Measurements from ENCODE around the gene SYNE2. TPM values are rescaled to one million over a fixed set of nuclear protein-coding genes. Genes with fewer than 3 reads are reported as not detected.
"Not testable (repeated sequence)": the region's sequence is repeated elsewhere in the genome, so short reads cannot be mapped to it uniquely, and the experiment has no call there.

Gene SYNE2
- total and polyA plus RNA-seq, 2 donors, result 33.5 to 102 TPM

GRCh38 chr14:64209444-64210131 lies 356.8 kb downstream of the SYNE2 start:
- 45% methylated on average over 21 of the region's 21 CpGs for WGBS
- Histone ChIP-seq H3K4me3 (ENCODE audit: low read depth, low read length) (no peak overlapping the region), H3K36me3 (ENCODE audit: insufficient read depth) (peaks cover 3% of the 10 kb centered on the region), H3K27ac (ENCODE audit: low read depth) (no peak overlapping the region), H3K4me1 (ENCODE audit: insufficient read depth) (no peaks in the 10 kb centered on the region)
- no peak for DNase-seq (ENCODE audit: extremely low spot score)

- 82% methylated on average over 12 of the region's 12 CpGs for WGBS
- Histone ChIP-seq H3K36me3 (ENCODE audit: insufficient read depth) (peaks cover 3% of the 10 kb centered on the region), H3K4me1 (ENCODE audit: insufficient read depth) (no peaks in the 10 kb centered on the region), H3K27ac (ENCODE audit: low read depth) (no peak overlapping the region), H3K4me3 (ENCODE audit: low read depth, low read length) (no peak overlapping the region)
- no peak for DNase-seq (ENCODE audit: extremely low spot score)
Observed at GRCh38 chr14:64210216-64210615, 357.4 kb downstream of the SYNE2 start.

- DNase-seq (ENCODE audit: extremely low spot score); H3K4me1 ChIP-seq (ENCODE audit: insufficient read depth); H3K36me3 ChIP-seq (ENCODE audit: insufficient read depth); H3K27ac ChIP-seq (ENCODE audit: low read depth); H3K4me3 ChIP-seq (ENCODE audit: low read depth, low read length): not testable (repeated sequence)
- 96% methylated on average over 6 of the region's 6 CpGs for WGBS
Observed at GRCh38 chr14:64210912-64211311, 358.1 kb downstream of the SYNE2 start.

GRCh38 chr14:64212666-64213065 lies 359.9 kb downstream of the SYNE2 start:
- no peak overlapping the region for H3K27ac ChIP-seq (ENCODE audit: low read depth)
- H3K4me1 ChIP-seq (ENCODE audit: insufficient read depth), result no peaks in the 10 kb centered on the region
- DNase-seq (ENCODE audit: extremely low spot score), result no peak
- no peak overlapping the region for H3K4me3 ChIP-seq (ENCODE audit: low read depth, low read length)
- WGBS, result 97% methylated on average over 8 of the region's 8 CpGs
- H3K36me3 ChIP-seq (ENCODE audit: insufficient read depth), result peaks cover 3% of the 10 kb centered on the region

- no peaks in the 10 kb centered on the region for H3K4me1 ChIP-seq (ENCODE audit: insufficient read depth)
- 97% methylated on average over 5 of the region's 5 CpGs for WGBS
- H3K4me3 ChIP-seq (ENCODE audit: low read depth, low read length), result no peak overlapping the region
- DNase-seq (ENCODE audit: extremely low spot score), result no peak
- peaks cover 3% of the 10 kb centered on the region for H3K36me3 ChIP-seq (ENCODE audit: insufficient read depth)
- no peak overlapping the region for H3K27ac ChIP-seq (ENCODE audit: low read depth)
Observed at GRCh38 chr14:64213086-64213485, 360.3 kb downstream of the SYNE2 start.

- no peak for DNase-seq (ENCODE audit: extremely low spot score)
- Histone ChIP-seq H3K27ac (ENCODE audit: low read depth) (no peak overlapping the region), H3K4me1 (ENCODE audit: insufficient read depth) (no peaks in the 10 kb centered on the region), H3K36me3 (ENCODE audit: insufficient read depth) (peaks cover 3% of the 10 kb centered on the region), H3K4me3 (ENCODE audit: low read depth, low read length) (no peak overlapping the region)
- 96% methylated on average over 15 of the region's 15 CpGs for WGBS
Observed at GRCh38 chr14:64213853-64214570, 361.2 kb downstream of the SYNE2 start.

GRCh38 chr14:64215274-64215673 lies 362.5 kb downstream of the SYNE2 start:
- Histone ChIP-seq H3K4me3 (ENCODE audit: low read depth, low read length) (no peak overlapping the region), H3K4me1 (ENCODE audit: insufficient read depth) (no peaks in the 10 kb centered on the region), H3K36me3 (ENCODE audit: insufficient read depth) (peaks cover 3% of the 10 kb centered on the region), H3K27ac (ENCODE audit: low read depth) (no peak overlapping the region)
- DNase-seq (ENCODE audit: extremely low spot score), result no peak
- WGBS, result 98% methylated on average over 10 of the region's 10 CpGs

GRCh38 chr14:64215978-64216377 lies 363.2 kb downstream of the SYNE2 start:
- no peak for DNase-seq (ENCODE audit: extremely low spot score)
- WGBS, result 96% methylated on average over 13 of the region's 13 CpGs
- no peak overlapping the region for H3K4me3 ChIP-seq (ENCODE audit: low read depth, low read length)
- H3K36me3 ChIP-seq (ENCODE audit: insufficient read depth), result peaks cover 3% of the 10 kb centered on the region
- no peaks in the 10 kb centered on the region for H3K4me1 ChIP-seq (ENCODE audit: insufficient read depth)
- H3K27ac ChIP-seq (ENCODE audit: low read depth), result no peak overlapping the region

- 75% methylated on average over 4 of the region's 4 CpGs for WGBS
- no peak for DNase-seq (ENCODE audit: extremely low spot score)
- Histone ChIP-seq H3K4me1 (ENCODE audit: insufficient read depth) (no peaks in the 10 kb centered on the region), H3K36me3 (ENCODE audit: insufficient read depth) (no peaks in the 10 kb centered on the region), H3K4me3 (ENCODE audit: low read depth, low read length) (no peak overlapping the region), H3K27ac (ENCODE audit: low read depth) (no peak overlapping the region)
Observed at GRCh38 chr14:64217308-64217707, 364.5 kb downstream of the SYNE2 start.

GRCh38 chr14:64217834-64218233 lies 365.0 kb downstream of the SYNE2 start:
- H3K36me3 ChIP-seq (ENCODE audit: insufficient read depth), result no peaks in the 10 kb centered on the region
- DNase-seq (ENCODE audit: extremely low spot score), result no peak
- no peaks in the 10 kb centered on the region for H3K4me1 ChIP-seq (ENCODE audit: insufficient read depth)
- 69% methylated on average over 7 of the region's 7 CpGs for WGBS
- H3K4me3 ChIP-seq (ENCODE audit: low read depth, low read length), result no peak overlapping the region
- H3K27ac ChIP-seq (ENCODE audit: low read depth), result no peak overlapping the region

GRCh38 chr14:64218344-64219240 lies 365.8 kb downstream of the SYNE2 start:
- Histone ChIP-seq H3K4me3 (ENCODE audit: low read depth, low read length) (no peak overlapping the region), H3K27ac (ENCODE audit: low read depth) (no peak overlapping the region), H3K4me1 (ENCODE audit: insufficient read depth) (no peaks in the 10 kb centered on the region), H3K36me3 (ENCODE audit: insufficient read depth) (peaks cover under 1% of the 10 kb centered on the region)
- WGBS, result 86% methylated on average over 15 of the region's 15 CpGs
- DNase-seq (ENCODE audit: extremely low spot score), result no peak

- no peak for DNase-seq (ENCODE audit: extremely low spot score)
- Histone ChIP-seq H3K27ac (ENCODE audit: low read depth) (no peak overlapping the region), H3K4me3 (ENCODE audit: low read depth, low read length) (no peak overlapping the region), H3K4me1 (ENCODE audit: insufficient read depth) (no peaks in the 10 kb centered on the region), H3K36me3 (ENCODE audit: insufficient read depth) (peaks cover 5% of the 10 kb centered on the region)
- 76% methylated on average over 4 of the region's 4 CpGs for WGBS
Observed at GRCh38 chr14:64220056-64220455, 367.3 kb downstream of the SYNE2 start.

- H3K4me1 ChIP-seq (ENCODE audit: insufficient read depth), result no peaks in the 10 kb centered on the region
- peaks cover 5% of the 10 kb centered on the region for H3K36me3 ChIP-seq (ENCODE audit: insufficient read depth)
- no peak for DNase-seq (ENCODE audit: extremely low spot score)
- 42% methylated on average over 14 of the region's 14 CpGs for WGBS
- no peak overlapping the region for H3K4me3 ChIP-seq (ENCODE audit: low read depth, low read length)
- H3K27ac ChIP-seq (ENCODE audit: low read depth), result no peak overlapping the region
Observed at GRCh38 chr14:64220466-64220865, 367.7 kb downstream of the SYNE2 start.
